Endothelial cell of umbilical vein (primary cell): ENCODE results near the gene USP7. TPM values are rescaled to one million over a fixed set of nuclear protein-coding genes. Genes with fewer than 3 reads are reported as not detected.
A peak's percentile ranks its signal among the peaks of the same experiment; 100 is the strongest.

Experiments used
- BruUV-seq: library from RNA; stranded (reverse); fragments of 400-500 nt; replicated peaks from 2 replicates; lab custom pipeline; 2021; lab: Mats Ljungman, UMichigan
- CTCF ChIA-PET: fragments of 300-600, 350-600 bp; sonication (Branson Sonifier 250); formaldehyde crosslinking; loops from one replicate; lab custom pipeline; 2021; ENCODE audit warnings: antibody characterized with exemption, inconsistent platforms; lab: Charles Lee
- POLR2A ChIA-PET: fragments of 300-600, 350-600 bp; sonication (Branson Sonifier 250); formaldehyde crosslinking; loops from one replicate; lab custom pipeline; 2021; ENCODE audit warnings: antibody characterized with exemption, inconsistent platforms; lab: Charles Lee
- DNase-seq: peaks from one replicate; pipeline ENCODE4 v3.0.0-alpha.2; 2011; ENCODE audit warnings: low read depth, low spot score
- FAIRE-seq: peaks from 2 replicates; lab custom pipeline; 2011; peaks lifted over from hg19 to GRCh38; lab: Jason Lieb, UNC
- H2AFZ ChIP-seq: 2 replicates; pipeline ENCODE4 v1.6.0; 2012; ENCODE audit warnings: low read depth, low read length, control low read depth, inconsistent platforms
- H3K27ac ChIP-seq: 2 replicates; pipeline ENCODE4 v1.5.1; 2011; ENCODE audit warnings: low read depth, mild to moderate bottlenecking, control low read depth, low read length, moderate library complexity; ENCODE audit not compliant: insufficient read depth
- H3K27me3 ChIP-seq, 2 experiments: 2 replicates each; pipeline versions ENCODE4 v1.6.0 to v1.6.1; 2011; ENCODE audit warnings: low read length in 2 of 2, mixed read lengths in 1 of 2; ENCODE audit not compliant: control insufficient read depth in 2 of 2, insufficient read depth in 2 of 2
- H3K36me3 ChIP-seq, 2 experiments: 2 replicates in 1 of 2; 3 replicates in 1 of 2; pipeline ENCODE4 v1.5.1; 2011; ENCODE audit warnings: low read length in 2 of 2, mild to moderate bottlenecking in 1 of 2, moderate library complexity in 1 of 2; ENCODE audit not compliant: control insufficient read depth in 2 of 2, insufficient read depth in 2 of 2; ENCODE audit errors: extremely low read depth in 1 of 2
- H3K4me1 ChIP-seq: 3 replicates; pipeline ENCODE4 v1.5.1; 2011; ENCODE audit warnings: mild to moderate bottlenecking, low read length; ENCODE audit not compliant: control insufficient read depth, insufficient read depth; ENCODE audit errors: extremely low read depth
- H3K4me2 ChIP-seq: 2 replicates; pipeline ENCODE4 v1.6.1; 2011; ENCODE audit warnings: low read length, control low read depth, mixed read lengths; ENCODE audit not compliant: insufficient read depth
- H3K4me3 ChIP-seq, 3 experiments: fragments of 200-600 bp in 1 of 3; sonication (generic), shearing (Covaris generic) in 1 of 3; replicated peaks in 1 of 3; 2 replicates each; pipeline ENCODE4 v1.5.1; 2011 to 2016; ENCODE audit warnings: control low read depth in 3 of 3, low read length in 3 of 3, mild to moderate bottlenecking in 2 of 3, inconsistent platforms in 1 of 3, low read depth in 1 of 3, moderate library complexity in 1 of 3; ENCODE audit not compliant: insufficient read depth in 1 of 3
- H3K79me2 ChIP-seq: 2 replicates; pipeline ENCODE4 v1.6.0; 2012; ENCODE audit warnings: low read length, inconsistent platforms; ENCODE audit not compliant: control insufficient read depth, insufficient read depth
- H3K9ac ChIP-seq: replicated peaks from 2 replicates; pipeline ENCODE3; 2011; ENCODE audit warnings: low read length, control low read depth; ENCODE audit not compliant: insufficient read depth; ENCODE audit errors: extremely low read depth
- H3K9me1 ChIP-seq: replicated peaks from 3 replicates; pipeline ENCODE4 v1.6.0; 2011; ENCODE audit warnings: mild to moderate bottlenecking, low read length; ENCODE audit not compliant: control insufficient read depth, insufficient read depth; ENCODE audit errors: extremely low read depth
- H3K9me3 ChIP-seq: replicated peaks from 2 replicates; pipeline ENCODE4 v1.5.1; 2012; ENCODE audit warnings: low read length, inconsistent platforms; ENCODE audit not compliant: control insufficient read depth, insufficient read depth
- H4K20me1 ChIP-seq: replicated peaks from 2 replicates; pipeline ENCODE3; 2011; ENCODE audit warnings: mild to moderate bottlenecking, low read length; ENCODE audit not compliant: control insufficient read depth, insufficient read depth; ENCODE audit errors: extremely low read depth
- EZH2 ChIP-seq: IDR thresholded peaks from 2 replicates; pipeline ENCODE4 v1.6.1; 2012; ENCODE audit warnings: borderline replicate concordance, low read depth, mild to moderate bottlenecking, moderate library complexity, low read length, inconsistent platforms; ENCODE audit not compliant: severe bottlenecking
- FOS ChIP-seq: IDR thresholded peaks from 2 replicates; pipeline ENCODE4 v1.6.1; 2011; ENCODE audit warnings: mild to moderate bottlenecking, low read length, moderate library complexity, borderline replicate concordance; ENCODE audit not compliant: insufficient read depth
- GATA2 ChIP-seq: IDR thresholded peaks from 2 replicates; pipeline ENCODE4 v1.7.0; 2011; ENCODE audit warnings: low read depth, mild to moderate bottlenecking, moderate library complexity, mixed read lengths, low read length; ENCODE audit not compliant: insufficient read length, insufficient read depth
- JUN ChIP-seq: IDR thresholded peaks from 2 replicates; pipeline ENCODE4 v1.6.1; 2011; ENCODE audit warnings: borderline replicate concordance, low read depth; ENCODE audit not compliant: insufficient read length, insufficient read depth
- MYC ChIP-seq: IDR thresholded peaks from one replicate; pipeline ENCODE4 v1.6.1; 2011; ENCODE audit warnings: mild to moderate bottlenecking, low read depth, low read length
- POLR2A ChIP-seq: IDR thresholded peaks from 2 replicates; pipeline ENCODE4 v1.6.1; 2012; ENCODE audit warnings: low read depth, mild to moderate bottlenecking, control low read depth, low read length
- POLR2AphosphoS5 ChIP-seq: IDR thresholded peaks from 2 replicates; pipeline ENCODE4 v1.6.1; 2012; ENCODE audit warnings: low read depth, mild to moderate bottlenecking, control low read depth, low read length, moderate library complexity; ENCODE audit not compliant: insufficient read depth
- dilution Hi-C: fragments of 300-500 bp; cut with MboI; formaldehyde crosslinking; loops from one replicate; pipeline ENCODE4 v1.15.0; 2019; ENCODE audit warnings: low sequenced_read_pairs; ENCODE audit not compliant: extremely low pct_ligation_motif_present
- intact Hi-C: fragments of 100-400 bp; cut with micrococcal nuclease; formaldehyde crosslinking; loops from one replicate; pipeline ENCODE4 v1.10.0; 2022
- polyA plus RNA-seq, 4 experiments: library from polyadenylated mRNA; depleted of rRNA in 3 of 4; stranded (reverse) in 3 of 4; unstranded in 1 of 4; fragments of >200 nt; gene quantifications; 2 replicates each; pipeline versions ENCODE4 v1.2.1 to v1.2.3, GENCODE V29; 2011 to 2012; ENCODE audit warnings: missing spikeins in 1 of 4
- total RNA-seq: library from RNA; stranded (reverse); gene quantifications from 2 replicates; pipeline ENCODE4 v1.2.3, GENCODE V29; 2021
- TF ChIP-seq, protein P1 (sequence below), 2 donors: IDR thresholded peaks; 1 replicate in 1 of 2; 2 replicates in 1 of 2; pipeline ENCODE4 v1.5.1; 2011; ENCODE audit warnings: low read length in 2 of 2, mild to moderate bottlenecking in 2 of 2, moderate library complexity in 2 of 2, control low read depth in 1 of 2, inconsistent platforms in 1 of 2, low read depth in 1 of 2; ENCODE audit not compliant: insufficient read depth in 1 of 2; ENCODE audit errors: extremely low read depth in 1 of 2
- TF ChIP-seq, protein P2 (sequence below): IDR thresholded peaks from 2 replicates; pipeline ENCODE4 v1.6.1; 2011; ENCODE audit not compliant: insufficient read depth, insufficient read length

The USP7 gene
- total and polyA plus RNA-seq, 2 donors (not counting 3 experiments of a cell fraction or from before 2014, with no cell fraction given), result 17.7 to 130 TPM

DNA sequence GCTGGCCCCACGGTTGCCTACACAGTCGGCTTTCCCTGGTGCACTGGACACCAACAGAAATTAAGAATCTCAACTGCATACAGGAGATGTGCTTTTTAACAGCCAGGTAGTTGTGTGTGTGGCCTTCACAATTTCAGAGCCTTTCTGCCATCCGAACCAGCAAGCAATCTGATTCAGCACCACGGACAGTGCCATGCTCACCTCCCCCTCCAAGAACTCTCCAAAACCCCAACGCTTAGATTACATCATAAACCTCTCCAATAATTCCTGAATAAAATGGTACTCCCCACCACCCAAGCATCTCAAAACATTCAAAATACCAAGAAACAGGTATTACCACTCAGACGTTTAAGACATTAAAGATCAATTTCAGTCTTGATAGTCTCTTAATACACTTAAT is 31.8 kb downstream of the USP7 start:
- Histone ChIP-seq H3K27ac (no peak overlapping the region), H3K4me1 (no peaks in the 10 kb centered on the region), H3K4me3 (no peak overlapping the region), H3K9me3 (no peaks in the 10 kb centered on the region), H2AFZ (no peak overlapping the region), H3K4me2 (no peak overlapping the region), H3K9me1 (no peaks in the 10 kb centered on the region), H3K79me2 (peaks cover 99% of the 10 kb centered on the region), H4K20me1 (peaks cover 17% of the 10 kb centered on the region), H3K36me3 (peaks cover 5 to 13% of the 10 kb centered on the region in 2 experiments), H3K9ac (no peak overlapping the region), H3K27me3 (no peaks in the 10 kb centered on the region)
- ChIA-PET CTCF (interaction anchor here (1.6 to 2.1 kb wide), 2 partner anchors 77 to 207 kb away, joined by 3 to 9 read pairs; no protein-coding TSS in a partner anchor), POLR2A (interaction anchor here (0.9 kb wide), 1 partner anchor 77 kb away, joined by 3 read pairs; no protein-coding TSS in a partner anchor)
- TF ChIP-seq MYC, result no peak
- TF ChIP-seq POLR2A, result no peak
- no peak for TF ChIP-seq EZH2
- no peak for TF ChIP-seq POLR2AphosphoS5
- TF ChIP-seq GATA2, result no peak
- TF ChIP-seq, protein P1, sequence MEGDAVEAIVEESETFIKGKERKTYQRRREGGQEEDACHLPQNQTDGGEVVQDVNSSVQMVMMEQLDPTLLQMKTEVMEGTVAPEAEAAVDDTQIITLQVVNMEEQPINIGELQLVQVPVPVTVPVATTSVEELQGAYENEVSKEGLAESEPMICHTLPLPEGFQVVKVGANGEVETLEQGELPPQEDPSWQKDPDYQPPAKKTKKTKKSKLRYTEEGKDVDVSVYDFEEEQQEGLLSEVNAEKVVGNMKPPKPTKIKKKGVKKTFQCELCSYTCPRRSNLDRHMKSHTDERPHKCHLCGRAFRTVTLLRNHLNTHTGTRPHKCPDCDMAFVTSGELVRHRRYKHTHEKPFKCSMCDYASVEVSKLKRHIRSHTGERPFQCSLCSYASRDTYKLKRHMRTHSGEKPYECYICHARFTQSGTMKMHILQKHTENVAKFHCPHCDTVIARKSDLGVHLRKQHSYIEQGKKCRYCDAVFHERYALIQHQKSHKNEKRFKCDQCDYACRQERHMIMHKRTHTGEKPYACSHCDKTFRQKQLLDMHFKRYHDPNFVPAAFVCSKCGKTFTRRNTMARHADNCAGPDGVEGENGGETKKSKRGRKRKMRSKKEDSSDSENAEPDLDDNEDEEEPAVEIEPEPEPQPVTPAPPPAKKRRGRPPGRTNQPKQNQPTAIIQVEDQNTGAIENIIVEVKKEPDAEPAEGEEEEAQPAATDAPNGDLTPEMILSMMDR (IDR thresholded peaks at IDR 0.05; ENCODE audit: extremely low read depth in 1 of 2, insufficient read depth in 1 of 2, low read depth in 1 of 2, low read length in 2 of 2), result no peak
- TF ChIP-seq, protein P2, sequence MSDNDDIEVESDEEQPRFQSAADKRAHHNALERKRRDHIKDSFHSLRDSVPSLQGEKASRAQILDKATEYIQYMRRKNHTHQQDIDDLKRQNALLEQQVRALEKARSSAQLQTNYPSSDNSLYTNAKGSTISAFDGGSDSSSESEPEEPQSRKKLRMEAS, result no peak
- TF ChIP-seq JUN, result no peak
- no peak for TF ChIP-seq FOS
- DNase-seq (peak; percentile 42), FAIRE-seq (peak; percentile 24)
- intact Hi-C loops, result no loop called here
- BruUV-seq, result no TSS peak
- dilution Hi-C loops, result no loop called here
